ENCODE data around the gene ZNF483. TPM values are rescaled to one million over a fixed set of nuclear protein-coding genes. Genes with fewer than 3 reads are reported as not detected.

The ZNF483 gene
- total and polyA plus RNA-seq, 9 of the 15 experiments (the other 6 are each of a cell fraction or from before 2014, with no cell fraction given): 0.04 to 1.0 (median 0.38) TPM

DNA sequence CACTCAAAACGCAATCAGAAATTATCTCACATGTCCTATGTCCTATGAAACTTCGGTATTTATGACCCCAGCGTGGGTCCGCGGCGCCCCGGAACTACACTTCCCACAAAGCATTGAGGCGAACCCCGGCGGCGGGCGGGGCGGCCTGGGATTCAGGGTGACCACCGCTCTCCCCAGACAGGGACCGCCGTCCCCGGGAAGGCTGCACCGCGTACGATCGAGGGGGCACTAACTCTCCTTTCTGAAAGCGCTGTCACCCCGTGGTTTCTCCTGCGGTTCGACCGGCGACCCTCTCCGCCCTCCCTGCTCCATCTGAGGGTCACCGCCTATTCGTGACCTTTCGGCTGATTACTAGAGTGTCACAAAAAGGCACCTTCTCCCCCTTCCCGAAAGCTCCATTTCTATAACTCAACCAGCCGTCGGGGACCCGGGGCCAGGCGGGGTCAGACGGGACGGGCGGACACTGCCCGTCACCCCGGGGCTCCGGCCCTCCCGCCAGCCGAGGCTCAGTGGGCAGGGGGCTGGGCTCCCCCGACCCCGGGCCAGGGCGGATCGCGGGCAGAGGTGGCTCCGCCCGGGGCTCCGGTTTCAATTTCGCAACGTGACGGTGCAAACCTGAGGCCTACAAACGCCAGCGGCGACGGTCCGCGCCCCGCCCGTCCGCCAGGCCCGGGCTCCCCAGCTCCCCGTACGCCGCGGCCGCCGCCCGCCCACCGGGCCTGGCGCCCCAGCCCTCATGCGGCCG is 42.1 kb upstream of the ZNF483 start (continued):
- TF ChIP-seq TBL1XR1 (IDR thresholded peaks at IDR 0.05; ENCODE audit: low read length in 2 of 2): no peak
- TF ChIP-seq NCOA2 (IDR thresholded peaks at IDR 0.05; ENCODE audit: partially characterized antibody in 2 of 2): no peak
- no peak for TF ChIP-seq SNRNP70 (optimal IDR thresholded peaks at IDR 0.05; ENCODE audit: low read depth, low read length)
- TF ChIP-seq KAT7 (CRISPR knock-in tag; IDR thresholded peaks at IDR 0.05; ENCODE audit: borderline replicate concordance): peak; percentile 87; the same call in 1 of the 2 replicates
- TF ChIP-seq, protein P1, sequence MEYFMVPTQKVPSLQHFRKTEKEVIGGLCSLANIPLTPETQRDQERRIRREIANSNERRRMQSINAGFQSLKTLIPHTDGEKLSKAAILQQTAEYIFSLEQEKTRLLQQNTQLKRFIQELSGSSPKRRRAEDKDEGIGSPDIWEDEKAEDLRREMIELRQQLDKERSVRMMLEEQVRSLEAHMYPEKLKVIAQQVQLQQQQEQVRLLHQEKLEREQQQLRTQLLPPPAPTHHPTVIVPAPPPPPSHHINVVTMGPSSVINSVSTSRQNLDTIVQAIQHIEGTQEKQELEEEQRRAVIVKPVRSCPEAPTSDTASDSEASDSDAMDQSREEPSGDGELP (CRISPR knock-in tag; IDR thresholded peaks at IDR 0.05; ENCODE audit: borderline replicate concordance): peak; percentile 62; the same call in 1 of the 2 replicates
- TF ChIP-seq ZNF239 (CRISPR knock-in tag; IDR thresholded peaks at IDR 0.05): no peak
- TF ChIP-seq, protein P2, sequence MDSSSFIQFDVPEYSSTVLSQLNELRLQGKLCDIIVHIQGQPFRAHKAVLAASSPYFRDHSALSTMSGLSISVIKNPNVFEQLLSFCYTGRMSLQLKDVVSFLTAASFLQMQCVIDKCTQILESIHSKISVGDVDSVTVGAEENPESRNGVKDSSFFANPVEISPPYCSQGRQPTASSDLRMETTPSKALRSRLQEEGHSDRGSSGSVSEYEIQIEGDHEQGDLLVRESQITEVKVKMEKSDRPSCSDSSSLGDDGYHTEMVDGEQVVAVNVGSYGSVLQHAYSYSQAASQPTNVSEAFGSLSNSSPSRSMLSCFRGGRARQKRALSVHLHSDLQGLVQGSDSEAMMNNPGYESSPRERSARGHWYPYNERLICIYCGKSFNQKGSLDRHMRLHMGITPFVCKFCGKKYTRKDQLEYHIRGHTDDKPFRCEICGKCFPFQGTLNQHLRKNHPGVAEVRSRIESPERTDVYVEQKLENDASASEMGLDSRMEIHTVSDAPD (CRISPR knock-in tag; IDR thresholded peaks at IDR 0.05): no peak
- TF ChIP-seq ZNF232 (CRISPR knock-in tag; IDR thresholded peaks at IDR 0.05): no peak
- TF ChIP-seq, protein P3, sequence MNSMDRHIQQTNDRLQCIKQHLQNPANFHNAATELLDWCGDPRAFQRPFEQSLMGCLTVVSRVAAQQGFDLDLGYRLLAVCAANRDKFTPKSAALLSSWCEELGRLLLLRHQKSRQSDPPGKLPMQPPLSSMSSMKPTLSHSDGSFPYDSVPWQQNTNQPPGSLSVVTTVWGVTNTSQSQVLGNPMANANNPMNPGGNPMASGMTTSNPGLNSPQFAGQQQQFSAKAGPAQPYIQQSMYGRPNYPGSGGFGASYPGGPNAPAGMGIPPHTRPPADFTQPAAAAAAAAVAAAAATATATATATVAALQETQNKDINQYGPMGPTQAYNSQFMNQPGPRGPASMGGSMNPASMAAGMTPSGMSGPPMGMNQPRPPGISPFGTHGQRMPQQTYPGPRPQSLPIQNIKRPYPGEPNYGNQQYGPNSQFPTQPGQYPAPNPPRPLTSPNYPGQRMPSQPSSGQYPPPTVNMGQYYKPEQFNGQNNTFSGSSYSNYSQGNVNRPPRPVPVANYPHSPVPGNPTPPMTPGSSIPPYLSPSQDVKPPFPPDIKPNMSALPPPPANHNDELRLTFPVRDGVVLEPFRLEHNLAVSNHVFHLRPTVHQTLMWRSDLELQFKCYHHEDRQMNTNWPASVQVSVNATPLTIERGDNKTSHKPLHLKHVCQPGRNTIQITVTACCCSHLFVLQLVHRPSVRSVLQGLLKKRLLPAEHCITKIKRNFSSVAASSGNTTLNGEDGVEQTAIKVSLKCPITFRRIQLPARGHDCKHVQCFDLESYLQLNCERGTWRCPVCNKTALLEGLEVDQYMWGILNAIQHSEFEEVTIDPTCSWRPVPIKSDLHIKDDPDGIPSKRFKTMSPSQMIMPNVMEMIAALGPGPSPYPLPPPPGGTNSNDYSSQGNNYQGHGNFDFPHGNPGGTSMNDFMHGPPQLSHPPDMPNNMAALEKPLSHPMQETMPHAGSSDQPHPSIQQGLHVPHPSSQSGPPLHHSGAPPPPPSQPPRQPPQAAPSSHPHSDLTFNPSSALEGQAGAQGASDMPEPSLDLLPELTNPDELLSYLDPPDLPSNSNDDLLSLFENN (IDR thresholded peaks at IDR 0.05; ENCODE audit: low read depth in 2 of 2, low read length in 2 of 2): no peak
- no peak for TF ChIP-seq FOXK2 (conservative IDR thresholded peaks at IDR 0.05 in 1 of 2, IDR thresholded peaks at IDR 0.05 in 1 of 2; ENCODE audit: low read depth in 2 of 2)
- no peak for TF ChIP-seq ZNF551 (CRISPR knock-in tag; IDR thresholded peaks at IDR 0.05)
- TF ChIP-seq, protein P4, sequence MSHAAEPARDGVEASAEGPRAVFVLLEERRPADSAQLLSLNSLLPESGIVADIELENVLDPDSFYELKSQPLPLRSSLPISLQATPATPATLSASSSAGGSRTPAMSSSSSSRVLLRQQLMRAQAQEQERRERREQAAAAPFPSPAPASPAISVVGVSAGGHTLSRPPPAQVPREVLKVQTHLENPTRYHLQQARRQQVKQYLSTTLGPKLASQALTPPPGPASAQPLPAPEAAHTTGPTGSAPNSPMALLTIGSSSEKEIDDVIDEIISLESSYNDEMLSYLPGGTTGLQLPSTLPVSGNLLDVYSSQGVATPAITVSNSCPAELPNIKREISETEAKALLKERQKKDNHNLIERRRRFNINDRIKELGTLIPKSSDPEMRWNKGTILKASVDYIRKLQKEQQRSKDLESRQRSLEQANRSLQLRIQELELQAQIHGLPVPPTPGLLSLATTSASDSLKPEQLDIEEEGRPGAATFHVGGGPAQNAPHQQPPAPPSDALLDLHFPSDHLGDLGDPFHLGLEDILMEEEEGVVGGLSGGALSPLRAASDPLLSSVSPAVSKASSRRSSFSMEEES (CRISPR knock-in tag; IDR thresholded peaks at IDR 0.05): no peak
- TF ChIP-seq C11orf30 (IDR thresholded peaks at IDR 0.05; ENCODE audit: low read depth): no peak; the same call in 1 of the 2 replicates
- TF ChIP-seq ARID2 (IDR thresholded peaks at IDR 0.05): no peak
- no peak for TF ChIP-seq ZNF134 (CRISPR knock-in tag; conservative IDR thresholded peaks at IDR 0.05)
- no peak for TF ChIP-seq ZKSCAN3 (CRISPR knock-in tag; IDR thresholded peaks at IDR 0.05)
- no peak for TF ChIP-seq CBFA2T3 (IDR thresholded peaks at IDR 0.05)
- TF ChIP-seq, protein P5, sequence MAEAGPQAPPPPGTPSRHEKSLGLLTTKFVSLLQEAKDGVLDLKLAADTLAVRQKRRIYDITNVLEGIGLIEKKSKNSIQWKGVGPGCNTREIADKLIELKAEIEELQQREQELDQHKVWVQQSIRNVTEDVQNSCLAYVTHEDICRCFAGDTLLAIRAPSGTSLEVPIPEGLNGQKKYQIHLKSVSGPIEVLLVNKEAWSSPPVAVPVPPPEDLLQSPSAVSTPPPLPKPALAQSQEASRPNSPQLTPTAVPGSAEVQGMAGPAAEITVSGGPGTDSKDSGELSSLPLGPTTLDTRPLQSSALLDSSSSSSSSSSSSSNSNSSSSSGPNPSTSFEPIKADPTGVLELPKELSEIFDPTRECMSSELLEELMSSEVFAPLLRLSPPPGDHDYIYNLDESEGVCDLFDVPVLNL (CRISPR knock-in tag; IDR thresholded peaks at IDR 0.05; ENCODE audit: low read depth): 0 out of 2 replicates have a peak, but pooled peaks have one; percentile 41
- TF ChIP-seq SRSF9 (IDR thresholded peaks at IDR 0.05; ENCODE audit: borderline replicate concordance, low read depth, low read length): no peak
- no peak for TF ChIP-seq EZH2 (IDR thresholded peaks at IDR 0.05; ENCODE audit: borderline replicate concordance, low read depth, low read length)

Measured in K562 (cell line).